Type B pancreatic cell (in vitro differentiated cells): Measurements from ENCODE around the gene IFIT1B. TPM values are rescaled to one million over a fixed set of nuclear protein-coding genes. Genes with fewer than 3 reads are reported as not detected.

Experiments
- DNase-seq: peaks from one replicate; pipeline ENCODE4 v3.0.0; 2021; ENCODE audit warnings: mixed read lengths; ENCODE audit not compliant: unreplicated experiment; ENCODE audit errors: extremely low spot score
- H3K27ac Mint-ChIP-seq: 2 replicates; pipeline ENCODE4 v1.8.0; 2021; ENCODE audit warnings: mild to moderate bottlenecking, mixed read lengths
- H3K27me3 Mint-ChIP-seq: 2 replicates; pipeline ENCODE4 v1.8.0; 2021; ENCODE audit warnings: mixed read lengths
- H3K36me3 Mint-ChIP-seq: 2 replicates; pipeline ENCODE4 v1.8.0; 2021; ENCODE audit warnings: mixed read lengths
- H3K4me1 Mint-ChIP-seq: one replicate; pipeline ENCODE4 v1.8.0; 2021; ENCODE audit warnings: mixed read lengths; ENCODE audit not compliant: unreplicated experiment
- H3K4me3 Mint-ChIP-seq: 2 replicates; pipeline ENCODE4 v1.8.0; 2021; ENCODE audit warnings: mild to moderate bottlenecking, mixed read lengths
- H3K9me3 Mint-ChIP-seq: 2 replicates; pipeline ENCODE4 v1.8.0; 2021; ENCODE audit warnings: mixed read lengths
- CTCF ChIP-seq: fragments of 200-600 bp; sonication (generic); conservative IDR thresholded peaks from 2 replicates; pipeline ENCODE4 v1.5.0; 2021; ENCODE audit warnings: antibody characterized with exemption, mild to moderate bottlenecking
- total RNA-seq: library from RNA; stranded (reverse); gene quantifications from 2 replicates; pipeline ENCODE4 v1.2.1, GENCODE V29; 2021; ENCODE audit warnings: low replicate concordance

IFIT1B gene
- total RNA-seq, 1 donor from 2014 or later, result not detected

GRCh38 chr10:89428877-89429276 lies 51.0 kb downstream of the IFIT1B start:
- no peak for DNase-seq
- Mint-ChIP-seq H3K27me3 (no peaks in the 10 kb centered on the region), H3K36me3 (no peaks in the 10 kb centered on the region), H3K4me3 (no peak overlapping the region), H3K4me1 (peaks cover 13% of the 10 kb centered on the region), H3K9me3 (no peaks in the 10 kb centered on the region), H3K27ac (no peak overlapping the region)
- TF ChIP-seq CTCF, result no peak

- Mint-ChIP-seq H3K4me3 (no peak overlapping the region), H3K27ac (peak overlapping the region; percentile 18), H3K4me1 (peaks cover 6% of the 10 kb centered on the region), H3K36me3 (no peaks in the 10 kb centered on the region), H3K27me3 (no peaks in the 10 kb centered on the region), H3K9me3 (no peaks in the 10 kb centered on the region)
- TF ChIP-seq CTCF, result no peak
- DNase-seq, result no peak
These were observed 54.1 kb downstream of the IFIT1B start for GRCh38 chr10:89431977-89432376.

Other genes starting within 250 kb of the IFIT1B start
- 0.43 and 0.70 TPM in 2 replicates for gene CH25H, start 170.7 kb upstream of the IFIT1B start, total RNA-seq
- gene LIPA, start 126.3 kb upstream of the IFIT1B start, total RNA-seq, result 26.9 and 46.4 TPM in 2 replicates
- gene IFIT2, start 76.0 kb upstream of the IFIT1B start, total RNA-seq, result 1.3 and 1.4 TPM in 2 replicates
- gene IFIT3, start 50.1 kb upstream of the IFIT1B start, total RNA-seq, result 4.9 and 9.4 TPM in 2 replicates
- gene IFIT1, start 14.6 kb downstream of the IFIT1B start, total RNA-seq, result 4.4 and 6.0 TPM in 2 replicates
- 9.4 and 11.0 TPM in 2 replicates for gene IFIT5, start 36.5 kb downstream of the IFIT1B start, total RNA-seq
- gene SLC16A12, start 157.5 kb downstream of the IFIT1B start, total RNA-seq, result 3.7 and 7.8 TPM in 2 replicates